Esophagus (tissue), 2 donors: ENCODE data around the gene ABAT. TPM values are rescaled to one million over a fixed set of nuclear protein-coding genes. Genes with fewer than 3 reads are reported as not detected.

Experiments used
- H3K27ac ChIP-seq, 2 donors: one replicate each; pipeline ENCODE4 v1.5.1; 2013; ENCODE audit warnings: low read depth in 2 of 2, mild to moderate bottlenecking in 2 of 2, inconsistent platforms in 1 of 2, low read length in 1 of 2, moderate library complexity in 1 of 2
- H3K27me3 ChIP-seq, 2 donors: one replicate each; pipeline ENCODE4 v1.6.1; 2013; ENCODE audit warnings: low read length in 2 of 2, control low read depth in 1 of 2, mild to moderate bottlenecking in 1 of 2; ENCODE audit not compliant: insufficient read depth in 2 of 2, control insufficient read depth in 1 of 2
- H3K36me3 ChIP-seq, 2 donors: one replicate each; pipeline ENCODE4 v1.6.1; 2013; ENCODE audit warnings: low read length in 1 of 2; ENCODE audit not compliant: control insufficient read depth in 2 of 2, insufficient read depth in 2 of 2
- H3K4me1 ChIP-seq, 2 donors: one replicate each; pipeline ENCODE4 v1.6.1; 2013; ENCODE audit warnings: low read length in 1 of 2; ENCODE audit not compliant: control insufficient read depth in 2 of 2, insufficient read depth in 2 of 2
- H3K4me3 ChIP-seq, 2 donors: one replicate each; pipeline ENCODE4 v1.5.1; 2013; ENCODE audit warnings: low read length in 2 of 2, mild to moderate bottlenecking in 2 of 2, low read depth in 1 of 2, moderate library complexity in 1 of 2
- H3K9me3 ChIP-seq, 2 donors: one replicate each; pipeline ENCODE4 v1.6.1; 2013; ENCODE audit warnings: mild to moderate bottlenecking in 2 of 2, low read depth in 1 of 2, low read length in 1 of 2, moderate library complexity in 1 of 2; ENCODE audit not compliant: control insufficient read depth in 2 of 2, insufficient read depth in 1 of 2
- WGBS, 2 donors: extraction: QIAGEN DNeasy Blood & Tissue Kit; methylation state at CpG; one replicate each; pipeline ENCODE4 v1.1.7; 2013; 5-methylcytosine and 5-hydroxymethylcytosine counted together
- polyA plus RNA-seq, 2 donors: library from polyadenylated mRNA; stranded (reverse); fragments of 200-250 nt; gene quantifications; one replicate each; pipeline ENCODE4 v1.2.3, GENCODE V29; 2013
- donor health status: healthy with polysubstance abuse.
- donor health status: Bipolar disorder and iron deficiency.

ABAT gene
- polyA plus RNA-seq, 2 donors, result 4.6 to 9.5 TPM

- Histone ChIP-seq H3K36me3 (peaks cover 2 to 13% of the 10 kb centered on the region in 2 donors), H3K9me3 (no peaks in the 10 kb centered on the region), H3K4me3 (no peak overlapping the region), H3K4me1 (no peaks in the 10 kb centered on the region), H3K27ac (no peak overlapping the region), H3K27me3 (no peaks in the 10 kb centered on the region)
- 93% methylated on average over 8 of the region's 8 CpGs for WGBS, 2 donors
Measured at GRCh38 chr16:8767176-8767575, 92.8 kb downstream of the ABAT start.

- Histone ChIP-seq H3K36me3 (peaks cover 2 to 17% of the 10 kb centered on the region in 2 donors), H3K4me3 (no peak overlapping the region), H3K9me3 (no peaks in the 10 kb centered on the region), H3K27ac (no peak overlapping the region), H3K27me3 (no peaks in the 10 kb centered on the region), H3K4me1 (no peaks in the 10 kb centered on the region)
- WGBS, 2 donors, result 95 to 97% methylated on average over 12 of the region's 12 CpGs
Measured at GRCh38 chr16:8768283-8768682, 93.9 kb downstream of the ABAT start.

GRCh38 chr16:8768692-8769091, 94.3 kb downstream of the ABAT start:
- peaks cover 2 to 17% of the 10 kb centered on the region in 2 donors for H3K36me3 ChIP-seq
- H3K9me3 ChIP-seq, result no peaks in the 10 kb centered on the region
- WGBS, 2 donors, result 85 to 87% methylated on average over 12 of the region's 12 CpGs

GRCh38 chr16:8773537-8773936, 99.1 kb downstream of the ABAT start:
- H3K36me3 ChIP-seq, result peaks cover 2 to 20% of the 10 kb centered on the region in 2 donors

More at GRCh38 chr16:8768692-8769091, 94.3 kb downstream of the ABAT start:
- Histone ChIP-seq H3K27ac (no peak overlapping the region), H3K4me3 (no peak overlapping the region), H3K27me3 (no peaks in the 10 kb centered on the region), H3K4me1 (no peaks in the 10 kb centered on the region)

GRCh38 chr16:8774208-8774607, 99.8 kb downstream of the ABAT start:
- Histone ChIP-seq H3K4me1 (peaks cover 2% of the 10 kb centered on the region in 2 donors), H3K36me3 (peaks cover 0 to 21% of the 10 kb centered on the region in 2 donors), H3K27me3 (no peaks in the 10 kb centered on the region), H3K4me3 (no peak overlapping the region), H3K27ac (no peak overlapping the region), H3K9me3 (peaks cover 0 to 1% of the 10 kb centered on the region in 2 donors)
- WGBS, 2 donors, result 77 to 88% methylated on average over 11 of the region's 11 CpGs

More at GRCh38 chr16:8773537-8773936, 99.1 kb downstream of the ABAT start:
- no peak overlapping the region for H3K27ac ChIP-seq
- no peak overlapping the region for H3K4me3 ChIP-seq
- WGBS, 2 donors, result 48 to 77% methylated on average over 3 of the region's 3 CpGs
- peaks cover 2% of the 10 kb centered on the region in 2 donors for H3K4me1 ChIP-seq
- no peaks in the 10 kb centered on the region for H3K27me3 ChIP-seq
- peaks cover 0 to 1% of the 10 kb centered on the region in 2 donors for H3K9me3 ChIP-seq

GRCh38 chr16:8775359-8775758, 100.9 kb downstream of the ABAT start:
- 84 to 89% methylated on average over 1 of the region's 1 CpG for WGBS, 2 donors
- Histone ChIP-seq H3K9me3 (peaks cover 0 to 1% of the 10 kb centered on the region in 2 donors), H3K27ac (peak overlapping the region in 1 of 2 donors; percentile 68), H3K4me1 (peaks cover 2% of the 10 kb centered on the region in 2 donors), H3K36me3 (peaks cover 0 to 25% of the 10 kb centered on the region in 2 donors), H3K4me3 (no peak overlapping the region), H3K27me3 (no peaks in the 10 kb centered on the region)

- Histone ChIP-seq H3K9me3 (peaks cover 0 to 1% of the 10 kb centered on the region in 2 donors), H3K4me3 (no peak overlapping the region), H3K27ac (peak overlapping the region; percentile 69 to 76), H3K36me3 (peaks cover 0 to 25% of the 10 kb centered on the region in 2 donors), H3K27me3 (no peaks in the 10 kb centered on the region), H3K4me1 (peaks cover 2% of the 10 kb centered on the region in 2 donors)
- WGBS, 2 donors, result 49 to 66% methylated on average over 12 of the region's 12 CpGs
Measured at GRCh38 chr16:8776129-8776584, 101.7 kb downstream of the ABAT start.

GRCh38 chr16:8777217-8777616, 102.8 kb downstream of the ABAT start:
- H3K4me3 ChIP-seq, result no peak overlapping the region
- peaks cover 2% of the 10 kb centered on the region in 2 donors for H3K4me1 ChIP-seq
- H3K27me3 ChIP-seq, result no peaks in the 10 kb centered on the region
- no peak overlapping the region for H3K27ac ChIP-seq
- WGBS, 2 donors, result 94 to 95% methylated on average over 7 of the region's 7 CpGs
- peaks cover 0 to 1% of the 10 kb centered on the region in 2 donors for H3K9me3 ChIP-seq
- H3K36me3 ChIP-seq, result peaks cover 0 to 22% of the 10 kb centered on the region in 2 donors

GRCh38 chr16:8781797-8782196, 107.4 kb downstream of the ABAT start:
- no peak overlapping the region for H3K27ac ChIP-seq
- H3K4me1 ChIP-seq, result no peaks in the 10 kb centered on the region
- no peaks in the 10 kb centered on the region for H3K9me3 ChIP-seq
- H3K36me3 ChIP-seq, result peaks cover 0 to 11% of the 10 kb centered on the region in 2 donors
- 95 to 96% methylated on average over 8 of the region's 8 CpGs for WGBS, 2 donors
- H3K27me3 ChIP-seq, result no peaks in the 10 kb centered on the region
- no peak overlapping the region for H3K4me3 ChIP-seq

- 66 to 72% methylated on average over 6 of the region's 6 CpGs for WGBS, 2 donors
Measured at GRCh38 chr16:8782673-8783072, 108.3 kb downstream of the ABAT start.

More at GRCh38 chr16:8782673-8783072, 108.3 kb downstream of the ABAT start:
- Histone ChIP-seq H3K4me3 (no peak overlapping the region), H3K4me1 (no peaks in the 10 kb centered on the region), H3K36me3 (peaks cover 0 to 6% of the 10 kb centered on the region in 2 donors), H3K9me3 (no peaks in the 10 kb centered on the region), H3K27ac (no peak overlapping the region), H3K27me3 (no peaks in the 10 kb centered on the region)
